ENCODE measurements around the gene POU2F3. TPM values are rescaled to one million over a fixed set of nuclear protein-coding genes. Genes with fewer than 3 reads are reported as not detected.

POU2F3 gene
- total RNA-seq, 4 donors from 2014 or later: 1.1 to 2.9 (median 1.5) TPM; not detected in 1

DNA sequence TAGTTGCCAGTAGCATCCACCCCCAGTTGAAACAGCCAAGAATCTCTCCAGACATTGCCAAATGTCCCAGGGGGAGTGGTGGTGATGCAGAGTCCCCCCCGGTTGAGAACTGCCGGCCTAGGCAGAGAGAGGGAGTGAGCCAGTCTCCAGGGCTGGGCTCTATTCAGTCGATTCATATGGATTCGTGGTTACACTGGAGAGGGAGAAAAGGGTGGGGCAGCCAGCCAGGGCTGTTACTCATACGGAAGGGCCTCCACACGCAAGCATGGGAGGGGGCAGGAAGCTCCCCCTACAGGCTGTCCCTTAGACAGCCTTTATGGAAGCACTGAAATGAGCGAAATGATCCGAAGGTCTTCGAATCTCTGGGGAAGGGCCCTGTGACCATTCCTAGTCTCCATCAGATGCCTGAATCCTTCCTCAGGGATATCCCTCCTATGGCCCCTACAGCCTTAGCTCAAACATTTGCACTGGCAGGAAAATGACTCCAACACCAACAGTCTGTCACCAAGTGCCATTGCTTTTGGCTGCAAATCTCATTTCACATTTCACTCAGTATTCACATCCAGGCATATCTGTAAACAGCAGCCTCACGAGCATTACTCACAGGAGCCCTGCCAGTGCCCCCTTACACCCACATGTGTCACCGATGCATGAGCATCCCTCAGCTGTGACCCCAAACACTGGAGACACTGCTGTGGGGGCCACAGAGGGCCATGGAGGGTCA is 66.7 kb downstream of the POU2F3 start:
- WGBS, 2 donors: 41 to 45% methylated on average over 6 to 7 of the region's 11 CpGs
- no peak overlapping the region for H3K4me3 ChIP-seq
- H3K9me3 ChIP-seq: no peaks in the 10 kb centered on the region
- H3K4me1 ChIP-seq: peaks cover 16 to 69% (median 28%) of the 10 kb centered on the region in 3 donors
- H3K27ac ChIP-seq: peak overlapping the region; percentile 50 to 86 (median 80)
- intact Hi-C loops (cut with DNase I): no loop called here
- TF ChIP-seq CTCF (IDR thresholded peaks at IDR 0.05) (peak in 5 of 6 experiments; percentile 12 to 71 (median 33)), POLR2A (IDR thresholded peaks at IDR 0.05) (peak in 1 of 4 donors; percentile 10)
- peaks cover 0 to 5% (median 0%) of the 10 kb centered on the region in 4 donors for H3K27me3 ChIP-seq
- no peaks in the 10 kb centered on the region for H3K36me3 ChIP-seq
- no peak for DNase-seq

GRCh38 chr11:120307476-120307875 is 67.5 kb downstream of the POU2F3 start:
- TF ChIP-seq POLR2A (IDR thresholded peaks at IDR 0.05) (no peak), CTCF (IDR thresholded peaks at IDR 0.05) (no peak)
- WGBS, 2 donors: 92 to 94% methylated on average over 7 to 9 of the region's 11 CpGs
- Histone ChIP-seq H3K27ac (peak overlapping the region in 3 of 4 donors; percentile 57 to 86 (median 77)), H3K4me3 (no peak overlapping the region), H3K27me3 (peaks cover 0 to 5% (median 0%) of the 10 kb centered on the region in 4 donors), H3K9me3 (no peaks in the 10 kb centered on the region), H3K36me3 (no peaks in the 10 kb centered on the region), H3K4me1 (peaks cover 11 to 61% (median 25%) of the 10 kb centered on the region in 3 donors)
- DNase-seq: no peak
- intact Hi-C loops (cut with DNase I): no loop called here

DNA sequence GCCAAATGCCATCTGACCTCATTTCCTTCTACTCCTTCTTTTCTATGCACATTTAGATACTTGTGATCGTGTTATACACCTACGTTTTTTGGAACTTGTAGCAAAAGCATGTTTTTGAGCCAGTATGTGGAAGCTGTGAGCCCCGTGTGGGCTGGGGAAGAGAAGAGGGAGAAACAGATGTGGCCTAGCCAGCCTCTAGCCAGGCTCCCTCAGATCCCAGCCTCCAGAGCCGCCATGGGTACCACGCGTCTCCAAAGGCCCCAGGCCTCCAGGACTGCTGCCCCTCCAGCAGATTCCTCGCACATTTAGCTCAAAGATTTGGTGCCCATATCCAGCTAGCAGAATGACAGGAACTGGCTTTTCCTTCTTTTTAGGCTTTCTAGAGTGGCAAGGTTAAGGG is 68.1 kb downstream of the POU2F3 start:
- 83 to 96% methylated on average over 6 to 7 of the region's 7 CpGs for WGBS, 2 donors
- Histone ChIP-seq H3K4me3 (no peak overlapping the region), H3K4me1 (peaks cover 6 to 55% (median 19%) of the 10 kb centered on the region in 3 donors), H3K27me3 (peaks cover 0 to 5% (median 0%) of the 10 kb centered on the region in 4 donors), H3K27ac (peak overlapping the region in 3 of 4 donors; percentile 52 to 57 (median 54)), H3K9me3 (no peaks in the 10 kb centered on the region), H3K36me3 (no peaks in the 10 kb centered on the region)
- no peak for DNase-seq
- TF ChIP-seq POLR2A (IDR thresholded peaks at IDR 0.05): no peak
- no peak for TF ChIP-seq CTCF (IDR thresholded peaks at IDR 0.05)
- intact Hi-C loops (cut with DNase I): no loop called here

DNA sequence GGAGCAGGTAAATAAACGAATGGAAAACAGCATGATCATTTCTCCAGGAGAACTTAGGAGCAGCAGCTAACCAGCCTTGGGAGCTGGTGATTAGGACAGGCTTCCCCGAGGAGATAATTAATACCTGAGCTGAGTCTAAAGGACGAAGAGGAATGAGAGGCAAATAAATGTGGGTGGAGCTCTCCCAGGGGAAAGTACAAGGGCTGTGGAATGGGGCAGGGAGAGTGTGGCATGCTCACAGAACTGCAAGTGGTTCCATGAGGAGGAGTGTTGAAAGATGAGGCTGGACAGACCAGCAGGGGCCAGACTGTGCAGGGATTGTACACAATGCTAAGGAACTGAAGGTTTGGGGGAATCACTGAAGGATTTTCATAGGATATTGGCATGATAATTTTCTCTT is 70.9 kb downstream of the POU2F3 start:
- WGBS, 2 donors: 57 to 78% methylated on average over 3 of the region's 3 CpGs
- Histone ChIP-seq H3K36me3 (no peaks in the 10 kb centered on the region), H3K4me3 (no peak overlapping the region), H3K9me3 (no peaks in the 10 kb centered on the region), H3K27ac (no peak overlapping the region), H3K27me3 (peaks cover 0 to 5% (median 0%) of the 10 kb centered on the region in 4 donors), H3K4me1 (peaks cover 6 to 39% (median 8%) of the 10 kb centered on the region in 3 donors)
- no peak for TF ChIP-seq POLR2A (IDR thresholded peaks at IDR 0.05)
- TF ChIP-seq CTCF (IDR thresholded peaks at IDR 0.05): no peak
- intact Hi-C loops (cut with DNase I): no loop called here
- DNase-seq: no peak

- H3K27ac ChIP-seq: peak overlapping the region in 3 of 4 donors; percentile 84 to 90 (median 85)
- no peaks in the 10 kb centered on the region for H3K27me3 ChIP-seq
- H3K4me3 ChIP-seq: no peak overlapping the region
- peaks cover 0 to 42% (median 22%) of the 10 kb centered on the region in 3 donors for H3K4me1 ChIP-seq
- TF ChIP-seq POLR2A (IDR thresholded peaks at IDR 0.05) (no peak), CTCF (IDR thresholded peaks at IDR 0.05) (no peak)
- no peak for DNase-seq
- intact Hi-C loops (cut with DNase I): no loop called here
- 86% methylated on average over 1 of the region's 3 CpGs; no CpG with 5 or more reads in 1 of the 2 donors for WGBS, 2 donors
- no peaks in the 10 kb centered on the region for H3K36me3 ChIP-seq
- H3K9me3 ChIP-seq: no peaks in the 10 kb centered on the region
Observed at GRCh38 chr11:120314861-120315260, 74.9 kb downstream of the POU2F3 start.

Data from esophagus squamous epithelium (tissue), 5 donors.